Activated CD4-positive, CD25-positive, alpha-beta regulatory T cell treated with anti-CD3 and anti-CD28 coated beads, Interleukin-2, amount 50 U/mL, for 16 hours (primary cell): Measurements from ENCODE around the gene STARD10.
"Not testable (repeated sequence)": the region's sequence is repeated elsewhere in the genome, so short reads cannot be mapped to it uniquely, and the experiment has no call there.

Source experiments
- DNase-seq: peaks from one replicate; pipeline ENCODE4 v3.0.0-alpha.2; 2020; ENCODE audit warnings: low read depth, low spot score

The STARD10 gene

DNA sequence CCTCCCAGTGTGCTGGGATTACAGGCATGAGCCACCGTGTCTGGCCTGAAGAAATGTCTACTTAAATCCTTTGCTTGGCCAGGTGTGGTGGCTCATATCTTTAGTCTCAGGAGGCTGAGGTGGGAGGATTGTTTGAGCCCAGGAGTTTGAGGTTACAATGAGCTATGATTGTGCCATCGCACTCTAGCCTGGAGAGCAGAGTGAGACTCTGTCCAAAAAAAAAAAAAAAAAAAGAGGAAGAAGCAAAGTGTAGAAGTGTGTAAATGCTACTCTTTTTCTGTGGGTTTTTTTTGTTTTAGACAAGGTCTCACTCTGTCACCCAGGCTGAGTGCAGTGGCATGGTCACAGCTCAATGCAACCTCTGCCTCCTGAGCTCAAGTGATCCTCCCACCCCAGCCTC, 13.9 kb upstream of the STARD10 start:
- DNase-seq: no peak

DNA sequence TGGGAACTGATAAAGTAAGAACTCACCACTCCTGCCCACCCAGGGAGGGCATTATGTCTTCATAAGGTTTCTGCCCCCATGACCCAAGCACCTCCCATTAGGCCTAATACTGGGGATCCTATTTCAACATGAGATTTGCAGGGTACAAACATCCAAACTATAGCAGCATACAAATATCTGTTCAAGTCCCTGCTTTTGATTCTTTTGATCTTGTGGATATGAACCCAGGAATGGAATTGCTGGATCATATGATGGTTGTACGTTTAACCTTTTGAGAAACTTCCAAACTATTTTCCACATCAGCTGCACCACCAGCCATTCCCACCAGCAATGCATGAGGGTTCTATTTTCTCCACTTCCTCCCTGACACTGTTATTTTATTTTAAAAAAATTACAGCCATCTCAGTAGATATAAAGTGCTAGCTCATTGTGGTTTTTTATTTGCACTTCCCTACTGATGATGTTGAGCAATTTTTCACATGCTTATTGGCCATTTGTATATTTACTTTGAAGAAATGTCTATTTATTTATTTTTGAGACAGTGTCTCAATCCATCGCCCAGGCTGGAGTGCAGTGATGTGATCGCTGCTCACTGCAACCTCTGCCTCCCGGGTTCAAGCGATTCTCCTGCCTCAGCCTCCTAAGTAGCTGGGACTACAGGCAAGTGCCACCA, 13.3 kb upstream of the STARD10 start:
- DNase-seq: no peak

DNA sequence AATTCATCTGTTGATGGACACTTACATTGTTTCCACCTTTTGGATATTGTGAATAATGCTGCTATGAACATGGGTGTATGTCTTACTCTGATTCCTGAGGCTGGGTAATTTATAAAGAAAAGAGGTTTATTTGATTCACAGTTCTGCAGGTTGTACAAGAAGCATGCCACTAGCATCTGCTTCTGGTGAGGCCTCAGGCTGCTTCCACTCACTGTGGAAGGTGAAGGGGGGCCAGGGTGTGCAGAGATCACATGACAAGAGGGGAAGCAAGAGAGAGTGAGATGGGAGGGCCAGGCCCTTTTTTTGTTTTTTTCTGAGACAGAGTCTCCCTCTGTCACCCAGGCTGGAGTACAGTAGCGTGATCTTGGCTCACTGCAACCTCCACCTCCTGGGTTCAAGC, 12.5 kb upstream of the STARD10 start:
- not testable (repeated sequence) for DNase-seq

DNA sequence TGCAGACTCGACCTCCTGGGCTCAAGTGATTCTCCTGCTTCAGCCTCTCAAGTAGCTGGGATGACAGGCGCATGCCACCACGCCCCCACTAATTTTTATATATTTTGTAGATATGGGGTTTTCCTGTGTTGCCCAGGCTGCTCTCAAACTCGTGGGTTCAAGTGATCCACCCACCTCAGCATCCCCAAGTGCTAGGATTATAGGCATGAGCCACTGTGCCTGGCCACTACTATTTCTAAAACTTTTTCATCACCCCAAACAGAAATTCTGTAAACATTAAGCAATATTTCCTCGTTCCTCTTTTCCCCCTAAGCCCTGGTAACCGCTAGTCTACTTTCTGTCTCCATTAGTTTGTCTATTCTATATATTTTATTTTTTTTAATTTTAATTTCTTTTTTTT, 11.4 kb upstream of the STARD10 start:
- no peak for DNase-seq

DNA sequence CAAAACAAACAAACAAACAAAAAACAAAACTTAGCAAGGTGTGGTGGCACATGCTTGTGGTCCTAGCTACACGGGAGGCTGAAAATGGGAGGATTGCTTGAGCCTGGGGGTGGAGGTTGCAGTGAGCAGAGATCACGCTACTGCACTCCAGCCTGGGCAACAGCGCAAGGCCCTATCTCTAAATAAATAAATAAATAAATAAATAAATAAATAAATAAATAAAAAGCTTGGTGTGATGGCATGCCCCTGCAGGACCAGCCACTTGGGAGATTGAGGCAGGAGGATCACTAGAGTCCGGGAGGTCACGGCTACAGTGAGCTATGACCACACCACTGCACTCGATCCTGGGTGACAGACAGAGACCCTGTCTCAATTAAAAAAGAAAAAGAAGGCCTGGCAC, 9.0 kb upstream of the STARD10 start:
- no peak for DNase-seq

DNA sequence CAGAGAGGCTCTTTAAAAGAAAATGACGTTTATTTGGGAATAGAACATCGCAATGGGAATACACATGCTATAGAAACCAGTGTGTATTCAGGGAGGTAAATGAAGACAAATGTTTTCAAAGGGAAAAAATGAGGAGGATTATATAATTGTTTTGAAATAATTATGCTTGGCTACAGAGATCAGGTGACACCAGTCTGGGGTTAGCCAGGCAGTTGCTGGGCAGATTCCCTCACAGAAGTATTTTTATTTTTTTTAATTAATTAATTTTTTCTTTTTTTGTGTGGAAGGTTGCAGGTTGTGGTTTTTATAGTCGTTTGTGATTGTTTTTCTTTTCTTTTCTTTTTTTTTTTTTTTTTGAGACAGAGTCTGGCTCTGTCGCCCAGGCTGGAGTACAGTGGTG, 5.6 kb upstream of the STARD10 start:
- DNase-seq: no peak

DNA sequence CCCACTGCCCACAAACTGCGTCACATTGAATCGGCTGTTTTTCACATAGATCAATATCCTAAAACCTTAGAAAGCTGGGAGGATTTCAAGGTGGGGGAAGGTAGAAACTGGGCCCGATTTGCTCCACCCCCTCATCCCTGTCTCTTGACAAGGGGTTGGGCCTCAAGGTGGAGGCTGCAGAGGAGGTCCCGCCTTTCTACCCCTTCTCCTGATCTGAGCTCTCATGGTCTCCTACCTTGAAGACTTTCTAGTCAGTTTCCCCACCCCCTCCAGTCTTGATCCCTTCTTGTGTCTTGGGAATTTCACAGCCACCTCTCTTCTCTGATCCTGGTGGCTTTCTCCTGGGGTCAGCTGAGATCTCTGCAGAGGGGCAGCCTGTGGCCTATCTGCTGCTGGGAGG, 4.5 kb upstream of the STARD10 start:
- DNase-seq: no peak

DNA sequence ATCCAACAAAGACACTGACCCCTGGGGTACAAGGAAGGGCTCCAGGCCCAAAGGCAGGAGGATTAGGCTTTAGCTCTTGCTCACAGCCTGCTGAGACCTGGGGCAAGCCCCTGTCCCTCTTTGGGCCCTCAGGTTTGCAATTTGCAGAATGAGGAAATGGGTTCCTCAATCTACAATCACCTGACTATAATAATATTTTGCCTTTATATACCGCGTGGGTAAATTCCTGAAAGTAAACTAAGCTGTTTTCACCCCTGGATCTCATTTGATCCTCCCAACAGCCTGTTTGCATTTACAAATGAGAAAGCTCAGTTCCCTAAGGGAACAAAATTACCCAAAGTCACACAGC, 797 bp downstream of the STARD10 start:
- DNase-seq: no peak

DNA sequence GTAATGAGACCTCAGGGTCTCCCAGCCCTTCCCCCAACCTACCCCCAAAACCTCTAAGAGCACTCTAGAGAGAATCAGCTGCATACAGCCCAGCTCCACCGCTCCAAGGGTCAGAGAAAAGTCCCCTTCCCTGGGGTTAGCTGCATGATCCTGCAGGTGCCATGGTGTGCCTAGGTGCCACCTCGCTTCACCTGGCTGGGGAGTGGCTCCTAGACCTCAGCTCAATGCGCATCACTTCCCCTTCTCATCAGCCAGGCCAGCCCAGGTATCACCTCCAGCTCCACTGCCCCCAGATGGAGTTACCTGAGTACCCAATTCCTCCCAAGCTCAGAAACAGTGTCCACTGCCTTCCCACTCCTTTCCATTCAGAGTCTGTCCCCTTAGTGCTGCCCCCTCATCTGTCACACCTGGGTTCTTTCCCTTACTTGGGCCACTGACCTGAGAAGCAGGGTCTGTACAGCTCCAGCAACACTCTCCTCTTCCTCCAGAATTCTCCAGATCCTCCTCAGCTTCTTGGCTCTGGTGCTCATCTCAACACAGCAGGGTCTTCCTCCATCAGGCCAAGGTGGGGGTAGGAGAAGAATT, 1.3 kb downstream of the STARD10 start:
- no peak for DNase-seq

DNA sequence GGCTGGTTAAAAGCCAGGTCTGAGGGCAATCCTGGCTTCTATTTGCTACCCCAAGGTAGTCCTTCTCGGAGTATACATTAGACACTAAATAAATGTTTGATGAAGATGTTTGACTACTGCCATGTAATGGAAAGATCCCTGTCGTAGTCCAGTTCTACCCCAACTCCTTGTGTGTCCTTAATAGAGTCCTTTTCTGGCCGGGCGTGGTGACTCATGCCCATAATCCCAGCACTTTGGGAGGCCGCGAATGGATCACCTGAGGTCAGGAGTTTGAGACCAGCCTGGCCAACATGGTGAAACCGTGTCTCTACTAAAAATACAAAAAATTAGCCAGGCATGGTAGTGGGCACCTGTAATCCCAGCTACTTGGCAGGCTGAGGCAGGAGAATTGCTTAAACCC, 2.6 kb downstream of the STARD10 start:
- DNase-seq: not testable (repeated sequence)

DNA sequence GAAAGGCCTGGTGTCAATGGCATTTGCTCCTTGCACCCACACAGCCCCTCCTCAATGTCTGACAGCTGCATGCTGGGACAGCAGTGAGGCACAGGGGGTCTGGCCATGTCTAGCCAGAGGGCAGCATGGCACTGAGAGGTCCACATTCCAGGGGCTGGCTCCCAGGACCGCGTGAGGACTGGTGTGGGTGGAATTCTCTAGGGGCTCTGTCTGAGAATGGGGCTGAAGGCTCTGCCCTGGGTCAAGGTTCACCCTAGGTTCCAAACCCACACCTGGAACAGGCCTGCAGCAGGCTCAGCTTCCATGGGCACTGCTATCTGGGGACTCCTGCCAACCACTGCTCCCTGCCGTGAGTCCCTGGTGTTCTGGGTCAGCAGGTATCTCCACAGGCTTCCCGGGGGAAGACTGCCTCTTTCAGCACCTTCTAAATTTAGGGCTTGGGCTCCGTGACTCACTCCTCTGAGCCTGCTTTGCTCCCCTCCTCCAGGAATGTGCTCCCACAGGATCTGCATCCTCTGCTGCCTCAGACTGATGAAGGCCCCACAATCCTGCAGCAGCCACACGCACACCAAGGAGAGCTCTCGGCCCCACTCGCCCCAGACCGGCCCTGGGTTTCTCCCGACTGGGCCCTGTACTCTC, 4.2 kb downstream of the STARD10 start:
- DNase-seq: no peak

DNA sequence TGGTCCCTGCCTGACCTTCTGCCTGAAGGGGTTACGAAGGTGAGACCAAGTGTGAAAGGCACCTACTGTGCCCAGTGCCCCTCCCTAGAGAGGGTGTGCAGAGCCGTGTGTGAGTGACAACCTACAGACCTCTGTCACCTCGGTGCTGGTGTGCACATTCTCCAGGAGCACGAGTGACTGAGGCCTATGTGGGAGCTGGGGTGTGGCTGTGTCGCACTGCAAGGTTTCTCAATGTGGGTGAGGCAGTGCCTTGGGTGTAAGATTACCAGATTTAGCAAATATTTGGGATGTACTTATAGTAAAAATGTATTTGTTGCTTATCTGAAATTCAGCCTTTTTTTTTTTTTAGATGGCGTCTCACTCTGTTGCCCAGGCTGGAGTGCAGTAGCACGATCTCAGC, 5.6 kb downstream of the STARD10 start:
- DNase-seq: no peak

DNA sequence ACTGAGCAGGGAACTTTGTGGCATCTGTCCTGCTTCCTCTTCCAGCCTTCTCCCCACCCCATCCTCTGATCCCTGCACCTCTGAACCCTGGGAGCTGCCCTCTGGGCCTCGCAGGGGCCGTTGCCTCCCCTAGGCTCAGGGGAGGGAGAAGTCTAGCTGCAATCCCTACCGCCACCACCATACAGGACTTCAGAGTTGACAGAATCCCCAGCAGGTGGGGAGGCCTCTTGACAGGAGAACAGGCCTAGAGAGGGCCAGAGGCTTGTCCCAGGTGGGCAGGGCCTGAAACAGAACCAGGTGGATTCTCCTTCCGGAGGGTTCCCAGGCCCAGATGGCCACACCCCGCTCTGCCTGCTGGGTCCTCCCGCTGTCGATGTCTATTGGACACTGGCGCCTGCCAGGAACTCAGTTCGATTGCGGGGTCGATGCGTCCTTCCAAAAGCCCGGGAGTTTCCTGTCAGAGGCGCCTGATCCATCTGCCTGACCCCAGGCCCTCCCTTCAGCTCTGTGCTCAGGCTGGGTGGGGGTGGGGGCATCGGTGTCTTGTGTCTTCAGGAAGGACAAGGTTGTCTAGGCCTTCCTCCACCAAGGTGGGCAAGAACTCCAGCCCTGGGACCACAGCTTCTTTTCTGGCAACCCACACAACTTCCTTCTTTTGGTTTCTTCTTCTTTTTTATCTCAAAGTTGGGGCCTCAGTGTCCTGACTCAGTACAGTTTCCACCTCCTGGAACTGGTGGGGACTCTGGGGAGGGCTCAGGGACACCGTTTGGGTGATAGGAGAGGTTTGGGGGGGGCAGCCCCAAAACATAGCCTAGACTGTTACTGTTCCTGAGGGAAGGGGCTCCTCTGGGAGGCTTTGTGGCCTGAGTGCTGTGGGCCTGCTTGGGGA, 6.4 kb downstream of the STARD10 start:
- DNase-seq: no peak

DNA sequence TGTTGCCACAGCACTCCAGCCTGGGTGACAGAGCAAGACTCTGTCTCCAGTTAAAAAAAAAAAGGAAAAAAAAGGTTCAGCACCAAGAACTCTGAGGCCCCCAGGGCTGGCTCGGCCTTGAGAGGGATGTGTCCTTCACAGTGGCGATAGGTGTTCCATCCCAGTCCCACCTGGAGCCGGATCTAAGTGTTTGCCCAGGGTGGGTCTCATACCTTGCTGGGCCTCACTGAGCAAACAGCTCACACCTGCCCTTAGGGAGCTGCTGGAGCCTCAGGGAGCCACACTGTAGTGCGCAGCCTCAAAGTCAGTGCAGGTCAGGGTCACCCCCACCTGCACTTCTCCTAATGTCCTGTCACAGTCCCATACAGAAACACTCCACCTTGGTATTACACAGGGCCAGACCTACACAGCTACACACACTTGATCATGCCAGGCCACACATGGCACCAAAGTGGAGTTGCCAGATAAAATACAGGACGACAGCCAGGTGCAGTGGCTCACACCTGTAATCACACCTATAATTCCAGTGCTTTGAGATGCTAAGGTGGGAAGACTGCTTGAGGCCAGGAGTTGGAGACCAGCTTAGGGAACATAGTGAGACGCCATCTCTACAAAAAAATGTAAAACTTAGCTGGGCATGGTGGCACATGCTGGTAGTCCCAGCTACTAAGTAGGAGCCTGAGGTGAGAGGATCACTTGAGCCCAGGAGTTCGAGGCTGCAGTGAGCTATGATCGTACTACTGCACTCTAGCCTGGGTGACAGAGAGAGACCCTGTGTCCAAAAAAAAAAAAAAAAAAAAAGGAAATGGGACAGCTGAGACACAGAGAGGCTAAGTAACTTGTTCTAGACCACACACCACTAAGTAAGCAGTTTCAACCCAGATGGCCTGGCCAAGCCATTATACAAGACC, 7.3 kb downstream of the STARD10 start:
- DNase-seq: no peak

DNA sequence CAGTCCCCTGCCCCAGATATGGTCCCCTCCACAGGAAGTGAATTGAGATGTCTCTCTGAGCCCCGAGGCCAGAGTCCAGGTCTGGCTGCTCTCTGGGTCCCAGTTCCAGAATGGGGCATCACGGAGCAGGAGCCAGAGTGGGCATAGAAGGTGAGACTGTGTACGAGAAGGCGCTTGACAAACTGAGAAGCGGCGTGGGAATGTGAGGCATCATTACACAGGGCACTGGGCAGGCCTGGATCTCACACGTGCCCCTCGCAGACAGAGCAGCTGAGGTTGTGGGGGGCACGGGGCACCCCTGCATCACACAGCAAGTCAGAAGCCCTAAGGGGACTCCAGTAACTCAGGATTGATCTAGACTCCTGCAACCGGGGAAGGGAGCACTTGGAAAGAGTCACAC, 9.2 kb downstream of the STARD10 start:
- no peak for DNase-seq

DNA sequence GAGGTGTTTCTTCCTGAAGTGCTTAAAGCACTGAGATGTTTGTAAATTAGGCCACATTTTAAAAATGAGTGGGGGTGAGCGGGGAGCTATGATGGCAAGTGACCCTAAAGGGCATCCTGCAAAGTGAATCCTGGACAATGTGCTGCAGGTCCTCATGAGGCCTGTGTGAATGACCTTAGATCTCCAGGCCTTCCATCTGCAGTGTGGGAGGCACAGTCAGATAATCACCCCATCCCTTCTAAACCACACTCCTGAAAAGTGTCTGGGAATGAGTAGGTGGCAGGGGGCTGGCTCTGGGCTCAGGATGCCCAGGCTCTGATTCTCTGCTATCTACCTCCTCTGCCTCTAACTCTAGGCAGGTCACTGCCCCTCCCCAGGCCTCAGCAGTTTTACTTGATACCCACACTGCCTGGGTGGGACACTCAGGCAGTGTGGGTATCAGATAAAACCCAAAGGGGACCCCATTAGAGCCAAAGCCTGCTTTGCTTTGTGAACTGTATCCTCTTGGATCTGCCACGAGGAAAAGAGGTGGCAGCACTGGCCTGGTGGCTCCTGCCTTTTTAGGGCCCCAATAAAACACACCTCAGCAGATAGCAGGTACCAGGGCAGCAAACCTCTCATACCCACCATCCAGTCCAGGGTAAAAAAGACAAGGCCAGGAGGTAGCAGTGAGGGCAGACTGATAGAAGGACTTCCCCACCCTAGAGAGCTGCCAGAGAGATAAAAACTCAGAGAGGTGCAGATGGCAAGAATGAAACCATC, 10.5 kb downstream of the STARD10 start:
- no peak for DNase-seq

DNA sequence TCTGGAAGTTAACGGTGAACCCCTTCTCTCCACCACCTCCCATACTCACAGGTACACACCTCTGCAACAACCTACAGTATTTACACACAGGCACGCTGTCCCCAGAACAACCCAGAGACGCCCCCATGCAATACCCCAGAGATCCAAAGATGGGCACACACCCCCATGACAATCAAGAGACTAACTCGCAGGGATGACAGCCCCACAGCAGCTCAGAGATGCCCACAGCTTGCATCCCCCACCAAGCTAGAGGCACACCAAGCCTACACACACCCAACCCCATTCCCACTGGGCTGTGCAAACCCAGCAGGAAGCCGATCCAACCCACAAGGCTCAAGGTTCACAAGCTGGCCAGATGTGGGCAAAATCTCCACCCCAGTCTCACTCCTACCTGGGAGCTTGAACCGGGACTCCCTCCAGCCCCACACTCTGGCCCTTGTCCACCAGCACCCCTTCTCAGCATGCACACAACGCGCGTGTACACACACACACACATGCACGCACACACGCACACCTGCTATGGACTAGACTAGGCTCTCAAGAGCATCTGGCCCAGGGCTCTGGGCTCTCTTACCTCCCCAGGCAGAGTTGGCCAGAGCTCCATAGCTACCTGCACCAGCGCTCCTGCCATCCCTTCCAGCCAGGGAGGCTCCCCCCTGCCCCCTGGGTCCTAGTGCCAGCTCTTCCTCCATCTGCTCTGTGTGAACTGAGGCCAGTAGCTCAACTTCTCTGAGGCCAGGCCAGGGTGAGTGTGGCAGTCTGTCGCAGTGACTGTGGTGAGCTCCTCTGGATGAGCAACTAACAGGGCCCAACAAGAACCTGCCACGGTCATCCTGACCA, 11.5 kb downstream of the STARD10 start:
- DNase-seq: no peak

DNA sequence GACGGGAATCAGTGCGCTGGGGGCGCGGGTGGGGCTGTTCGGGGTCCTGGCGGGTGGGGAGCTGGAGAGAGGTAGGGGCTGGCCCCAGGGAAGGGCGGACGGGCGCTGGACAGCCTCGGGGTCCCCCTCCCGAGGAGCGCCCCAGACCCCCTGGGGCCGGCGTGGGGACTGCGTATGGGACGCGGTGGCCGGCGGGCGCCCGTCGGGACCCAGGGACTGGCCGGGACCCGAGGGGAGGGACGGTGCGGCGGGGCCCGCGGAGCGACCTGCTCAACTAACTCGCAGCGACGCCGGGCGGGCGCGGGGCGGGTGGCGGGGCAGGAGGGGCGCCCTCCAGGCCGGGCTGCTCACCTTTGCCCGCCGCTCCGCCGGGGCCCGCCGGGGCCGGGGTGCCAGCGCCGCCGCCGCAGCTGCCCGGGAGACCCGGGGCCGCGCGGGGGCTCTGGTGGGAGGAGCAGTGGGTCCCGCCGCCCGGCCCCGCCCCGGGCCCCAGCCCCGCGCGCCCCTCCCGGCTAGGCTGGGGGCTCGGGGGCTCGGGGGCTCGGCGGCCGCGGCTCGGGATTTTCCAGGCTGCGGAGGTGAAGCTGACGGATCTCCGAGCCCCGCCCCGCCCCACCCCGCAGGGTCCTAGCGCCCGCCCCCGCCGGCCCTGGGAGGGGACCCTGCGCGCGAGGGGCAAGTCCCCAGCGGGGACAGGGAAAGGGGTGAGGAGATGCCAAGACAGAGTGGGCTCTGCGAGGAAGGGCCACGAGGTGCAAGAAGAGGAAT, 12.3 kb downstream of the STARD10 start:
- no peak for DNase-seq

DNA sequence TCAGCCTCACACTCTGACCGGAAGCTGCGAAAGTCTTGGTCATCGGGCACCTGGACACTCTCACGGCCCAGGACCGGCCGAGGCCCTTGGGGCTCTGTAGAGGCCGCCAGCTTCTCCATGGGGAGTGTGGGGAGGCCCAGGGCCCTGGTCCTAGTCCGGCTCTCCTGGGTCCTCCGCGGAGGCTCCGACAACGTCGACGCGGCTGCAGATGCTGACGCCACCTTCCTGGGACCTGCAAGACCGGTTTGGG, 12.9 kb downstream of the STARD10 start:
- no peak for DNase-seq
